Measurements from ENCODE around the gene ITGB3. TPM values are rescaled to one million over a fixed set of nuclear protein-coding genes. Genes with fewer than 3 reads are reported as not detected.

The ITGB3 gene
- total and polyA plus RNA-seq, 9 of the 15 experiments (the other 6 are each of a cell fraction or from before 2014, with no cell fraction given), result 0.08 to 2.6 (median 0.62) TPM; not detected in 1

GRCh38 chr17:47218896-47219430, 34.7 kb upstream of the ITGB3 start (continued):
- TF ChIP-seq HMBOX1 (IDR thresholded peaks at IDR 0.05) (peak; percentile 68; the same call in 1 of the 2 replicates), POU5F1 (IDR thresholded peaks at IDR 0.05; ENCODE audit: borderline replicate concordance, low read depth, low read length, partially characterized antibody) (no peak), RFX7 (CRISPR knock-in tag; IDR thresholded peaks at IDR 0.05) (no peak), TAL1 (IDR thresholded peaks at IDR 0.05) (peak; percentile 89), RBM34 (IDR thresholded peaks at IDR 0.05; ENCODE audit: borderline replicate concordance, insufficient read depth, low read length) (no peak), GABPB1 (CRISPR knock-in tag; IDR thresholded peaks at IDR 0.05) (0 out of 2 replicates have a peak, but pooled peaks have one; percentile 24), MYNN (IDR thresholded peaks at IDR 0.05) (peak; percentile 90; the same call in 1 of the 2 replicates), MYNN (CRISPR knock-in tag; IDR thresholded peaks at IDR 0.05) (no peak), PYGO2 (tag; IDR thresholded peaks at IDR 0.05) (no peak), PHB (CRISPR knock-in tag; IDR thresholded peaks at IDR 0.05) (no peak), CBX5 (IDR thresholded peaks at IDR 0.05; ENCODE audit: borderline replicate concordance, low read depth) (no peak), GATAD2A (IDR thresholded peaks at IDR 0.05) (peak; percentile 81; the same call in 1 of the 2 replicates), NFXL1 (CRISPR knock-in tag; IDR thresholded peaks at IDR 0.05) (no peak), ZNF707 (CRISPR knock-in tag; conservative IDR thresholded peaks at IDR 0.05) (no peak; the same call in 1 of the 2 replicates), AFF1 (IDR thresholded peaks at IDR 0.05; ENCODE audit: low read depth in 1 of 2, partially characterized antibody in 2 of 2) (peak in 1 of 2 experiments; percentile 30), ELF1 (tag; IDR thresholded peaks at IDR 0.05) (no peak)
- TF ChIP-seq, protein P1, sequence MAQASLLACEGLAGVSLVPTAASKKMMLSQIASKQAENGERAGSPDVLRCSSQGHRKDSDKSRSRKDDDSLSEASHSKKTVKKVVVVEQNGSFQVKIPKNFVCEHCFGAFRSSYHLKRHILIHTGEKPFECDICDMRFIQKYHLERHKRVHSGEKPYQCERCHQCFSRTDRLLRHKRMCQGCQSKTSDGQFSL (CRISPR knock-in tag; IDR thresholded peaks at IDR 0.05), result no peak
- TF ChIP-seq, protein P1 (tag; IDR thresholded peaks at IDR 0.05), result no peak
- TF ChIP-seq, protein P2, sequence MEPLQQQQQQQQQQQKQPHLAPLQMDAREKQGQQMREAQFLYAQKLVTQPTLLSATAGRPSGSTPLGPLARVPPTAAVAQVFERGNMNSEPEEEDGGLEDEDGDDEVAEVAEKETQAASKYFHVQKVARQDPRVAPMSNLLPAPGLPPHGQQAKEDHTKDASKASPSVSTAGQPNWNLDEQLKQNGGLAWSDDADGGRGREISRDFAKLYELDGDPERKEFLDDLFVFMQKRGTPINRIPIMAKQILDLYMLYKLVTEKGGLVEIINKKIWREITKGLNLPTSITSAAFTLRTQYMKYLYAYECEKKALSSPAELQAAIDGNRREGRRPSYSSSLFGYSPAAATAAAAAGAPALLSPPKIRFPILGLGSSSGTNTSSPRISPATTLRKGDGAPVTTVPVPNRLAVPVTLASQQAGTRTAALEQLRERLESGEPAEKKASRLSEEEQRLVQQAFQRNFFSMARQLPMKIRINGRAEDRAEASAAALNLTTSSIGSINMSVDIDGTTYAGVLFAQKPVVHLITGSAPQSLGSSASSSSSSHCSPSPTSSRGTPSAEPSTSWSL (CRISPR knock-in tag; IDR thresholded peaks at IDR 0.05; ENCODE audit: borderline replicate concordance), result 0 out of 2 replicates have a peak, but pooled peaks have one; percentile 64
